ENCODE data around the gene GNLY.

The GNLY gene

DNA sequence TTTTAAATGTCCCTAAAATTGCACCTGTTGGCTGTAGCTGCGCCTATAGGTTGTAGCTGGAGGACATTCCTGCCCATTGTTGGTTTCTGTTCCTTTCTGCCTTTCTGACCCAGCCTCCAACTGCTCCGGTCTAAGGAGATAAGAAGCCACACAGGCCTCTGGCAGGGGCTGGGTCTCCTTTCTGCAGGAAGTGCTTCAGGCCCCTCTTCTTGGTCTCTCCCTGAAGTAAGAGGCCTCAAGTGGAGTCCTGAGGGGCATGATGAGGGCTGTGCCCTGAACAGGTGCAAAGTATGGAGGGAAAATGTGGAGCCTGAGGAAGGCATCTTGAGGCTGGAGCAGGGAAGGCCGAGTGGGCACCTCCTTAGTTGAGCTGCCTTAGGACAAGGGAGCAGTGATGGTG is 15.8 kb upstream of the GNLY start:
- Histone ChIP-seq H3K4me3 (ENCODE audit: low read depth, low read length) (no peak overlapping the region), H3K27me3 (replicated peaks) (no peaks in the 10 kb centered on the region), H3K36me3 (replicated peaks) (no peaks in the 10 kb centered on the region), H3K27ac (no peak overlapping the region)
- in situ Hi-C loops (cut with HindIII; ENCODE audit: low pct_ligation_motif_present, low sequenced_read_pairs) = no loop called here
- TF ChIP-seq, protein P1, sequence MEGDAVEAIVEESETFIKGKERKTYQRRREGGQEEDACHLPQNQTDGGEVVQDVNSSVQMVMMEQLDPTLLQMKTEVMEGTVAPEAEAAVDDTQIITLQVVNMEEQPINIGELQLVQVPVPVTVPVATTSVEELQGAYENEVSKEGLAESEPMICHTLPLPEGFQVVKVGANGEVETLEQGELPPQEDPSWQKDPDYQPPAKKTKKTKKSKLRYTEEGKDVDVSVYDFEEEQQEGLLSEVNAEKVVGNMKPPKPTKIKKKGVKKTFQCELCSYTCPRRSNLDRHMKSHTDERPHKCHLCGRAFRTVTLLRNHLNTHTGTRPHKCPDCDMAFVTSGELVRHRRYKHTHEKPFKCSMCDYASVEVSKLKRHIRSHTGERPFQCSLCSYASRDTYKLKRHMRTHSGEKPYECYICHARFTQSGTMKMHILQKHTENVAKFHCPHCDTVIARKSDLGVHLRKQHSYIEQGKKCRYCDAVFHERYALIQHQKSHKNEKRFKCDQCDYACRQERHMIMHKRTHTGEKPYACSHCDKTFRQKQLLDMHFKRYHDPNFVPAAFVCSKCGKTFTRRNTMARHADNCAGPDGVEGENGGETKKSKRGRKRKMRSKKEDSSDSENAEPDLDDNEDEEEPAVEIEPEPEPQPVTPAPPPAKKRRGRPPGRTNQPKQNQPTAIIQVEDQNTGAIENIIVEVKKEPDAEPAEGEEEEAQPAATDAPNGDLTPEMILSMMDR (IDR thresholded peaks at IDR 0.05; ENCODE audit: low read depth, low read length, missing control alignments) = no peak
- DNase-seq = no peak

DNA sequence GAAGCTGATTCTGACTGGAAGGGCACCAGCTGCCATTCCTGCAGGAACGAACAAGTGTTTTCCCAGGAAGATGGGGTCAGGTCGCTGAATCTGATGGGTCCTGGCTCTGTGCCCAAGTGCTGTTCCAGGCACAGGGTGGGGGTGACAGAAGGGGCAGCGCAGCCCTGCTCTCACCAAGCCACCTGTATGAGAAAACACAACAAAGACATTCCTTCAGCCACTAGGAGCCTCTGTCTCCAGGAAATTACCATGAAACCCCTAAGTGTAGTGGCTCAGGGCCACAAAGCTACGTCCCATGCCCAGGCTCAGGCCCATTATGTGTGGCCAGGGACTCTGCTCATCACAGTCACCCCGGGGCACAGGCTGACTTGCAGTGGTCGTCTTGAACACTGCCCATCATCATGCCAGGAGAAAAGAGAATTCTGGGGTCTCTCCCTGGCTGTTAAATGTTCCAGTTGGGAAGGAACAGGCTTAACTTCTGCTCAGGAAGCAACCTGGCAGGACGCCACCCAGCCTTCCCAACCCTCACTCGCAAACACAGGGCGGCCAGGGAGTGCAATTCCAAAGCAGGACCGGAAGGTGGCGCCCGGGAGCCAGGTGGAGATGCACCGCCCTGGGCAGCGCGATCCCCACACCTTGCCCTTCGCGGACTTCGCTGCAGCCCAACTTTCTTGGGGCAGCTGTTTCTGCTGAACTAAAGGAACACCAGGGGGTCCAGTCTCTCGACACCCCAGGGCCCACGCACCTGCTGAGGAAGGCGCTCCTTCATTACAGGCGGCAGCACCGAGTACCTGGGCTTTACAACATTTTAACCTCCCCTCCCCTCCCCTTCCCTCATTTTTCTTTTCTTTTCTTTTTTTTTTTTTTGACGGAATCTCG is 15.1 kb upstream of the GNLY start:
- in situ Hi-C loops (cut with HindIII; ENCODE audit: low pct_ligation_motif_present, low sequenced_read_pairs) = no loop called here
- H3K4me3 ChIP-seq (ENCODE audit: low read depth, low read length) = no peak overlapping the region

DNA sequence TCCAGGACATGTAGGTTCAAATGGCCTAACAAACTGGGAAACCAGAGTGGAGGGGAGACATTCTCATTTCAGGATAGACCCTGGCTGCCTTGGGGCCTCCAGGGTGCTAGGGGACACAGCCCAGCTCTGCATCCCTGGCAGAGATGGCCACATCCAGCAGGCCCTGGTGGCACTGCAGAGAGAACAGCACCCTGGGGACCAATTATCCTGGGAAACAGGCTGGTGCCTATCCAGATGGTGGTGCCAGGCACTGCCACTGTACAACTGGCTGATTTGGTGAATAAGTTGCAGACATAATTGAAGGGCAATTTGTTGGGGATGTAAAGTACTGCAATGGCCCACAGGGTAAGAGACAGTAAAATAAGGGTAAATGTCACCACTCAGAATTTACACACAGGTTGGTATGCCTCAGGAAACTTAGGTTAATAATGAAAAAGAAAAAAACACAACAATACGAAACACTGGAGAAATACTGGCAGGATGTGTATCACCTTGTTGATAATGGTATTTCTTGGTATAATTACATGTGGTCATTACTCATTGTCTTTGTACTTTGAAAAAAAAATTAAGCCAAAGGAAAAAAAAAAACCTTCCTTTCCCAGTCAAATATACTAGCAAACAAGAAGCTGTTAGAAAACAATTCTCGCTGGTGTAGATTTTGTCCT is 13.3 kb upstream of the GNLY start:
- in situ Hi-C loops (cut with HindIII; ENCODE audit: low pct_ligation_motif_present, low sequenced_read_pairs) = no loop called here

More for the DNA sequence above, 15.1 kb upstream of the GNLY start:
- no peaks in the 10 kb centered on the region for H3K27me3 ChIP-seq (replicated peaks)
- no peak overlapping the region for H3K27ac ChIP-seq
- peak; percentile 53 for DNase-seq
- TF ChIP-seq, protein P1 (IDR thresholded peaks at IDR 0.05; ENCODE audit: low read depth, low read length, missing control alignments) = peak; percentile 99
- H3K36me3 ChIP-seq (replicated peaks) = no peaks in the 10 kb centered on the region

DNA sequence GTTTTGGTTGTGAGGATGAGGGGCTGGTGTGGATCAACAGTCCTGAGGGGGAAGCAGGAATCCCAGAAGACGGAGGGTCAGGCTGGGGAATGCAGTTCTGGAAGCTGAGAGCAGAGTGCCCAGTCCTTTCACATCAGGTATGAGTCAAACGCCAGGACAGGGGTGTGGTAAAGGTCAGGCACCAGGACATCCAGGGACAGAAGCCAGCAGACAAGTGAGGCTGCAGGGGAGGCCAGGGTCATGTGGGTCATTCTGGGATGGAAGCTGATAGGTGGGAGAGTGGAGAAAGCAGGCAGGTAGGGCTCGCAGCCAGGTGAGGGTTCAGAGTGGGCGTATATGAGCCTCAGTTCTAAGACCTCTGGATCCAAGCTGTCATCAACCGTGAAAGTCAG is 12.8 kb upstream of the GNLY start:
- Histone ChIP-seq H3K27ac (no peak overlapping the region), H3K4me3 (ENCODE audit: low read depth, low read length) (no peak overlapping the region), H3K36me3 (replicated peaks) (no peaks in the 10 kb centered on the region), H3K27me3 (replicated peaks) (no peaks in the 10 kb centered on the region)
- no peak for DNase-seq
- TF ChIP-seq, protein P1 (IDR thresholded peaks at IDR 0.05; ENCODE audit: low read depth, low read length, missing control alignments) = no peak
- in situ Hi-C loops (cut with HindIII; ENCODE audit: low pct_ligation_motif_present, low sequenced_read_pairs) = no loop called here

More for the DNA sequence above, 13.3 kb upstream of the GNLY start:
- Histone ChIP-seq H3K4me3 (ENCODE audit: low read depth, low read length) (no peak overlapping the region), H3K36me3 (replicated peaks) (no peaks in the 10 kb centered on the region), H3K27me3 (replicated peaks) (no peaks in the 10 kb centered on the region), H3K27ac (no peak overlapping the region)
- DNase-seq = no peak
- TF ChIP-seq, protein P1 (IDR thresholded peaks at IDR 0.05; ENCODE audit: low read depth, low read length, missing control alignments) = no peak

DNA sequence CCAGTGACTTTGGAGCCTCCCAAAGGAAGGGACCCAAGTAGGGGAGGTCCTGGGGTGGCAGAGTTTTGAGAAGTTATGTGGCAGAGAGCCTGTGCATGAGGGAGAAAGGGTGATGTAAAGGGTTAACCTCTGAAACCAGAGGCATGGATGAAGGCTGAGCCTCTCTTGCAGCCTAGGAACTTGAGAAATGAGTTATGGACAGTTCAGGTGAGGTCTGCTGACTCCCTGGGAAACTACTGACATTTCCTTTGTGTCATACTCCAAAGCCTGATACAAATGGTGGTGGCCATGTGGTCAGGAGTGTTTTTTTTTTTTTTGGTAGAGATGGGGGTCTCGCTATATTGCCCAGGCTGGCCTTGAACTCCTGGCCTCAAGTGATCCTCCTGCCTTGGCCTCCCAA is 12.4 kb upstream of the GNLY start:
- Histone ChIP-seq H3K27me3 (replicated peaks) (no peaks in the 10 kb centered on the region), H3K4me3 (ENCODE audit: low read depth, low read length) (no peak overlapping the region), H3K27ac (no peak overlapping the region), H3K36me3 (replicated peaks) (no peaks in the 10 kb centered on the region)
- in situ Hi-C loops (cut with HindIII; ENCODE audit: low pct_ligation_motif_present, low sequenced_read_pairs) = no loop called here
- DNase-seq = no peak
- TF ChIP-seq, protein P1 (IDR thresholded peaks at IDR 0.05; ENCODE audit: low read depth, low read length, missing control alignments) = no peak

Data from brain microvascular endothelial cell (primary cell).